AG04450 (cell line): Measurements from ENCODE around the gene RARG. TPM values are rescaled to one million over a fixed set of nuclear protein-coding genes. Genes with fewer than 3 reads are reported as not detected.

ENCODE experiments used
- CTCF ChIA-PET: fragments of 300-600, 350-600 bp; formaldehyde crosslinking; extraction: SDS; loops from one replicate; lab custom pipeline; 2022; ENCODE audit warnings: antibody characterized with exemption, inconsistent platforms; lab: Charles Lee
- POLR2A ChIA-PET: fragments of 350-600 bp; formaldehyde crosslinking; extraction: SDS; loops from one replicate; lab custom pipeline; 2021; ENCODE audit warnings: antibody characterized with exemption, inconsistent platforms; lab: Yijun Ruan, JAX
- DNase-seq: peaks from one replicate; pipeline ENCODE4 v3.0.0-alpha.2; 2011; ENCODE audit warnings: low read depth, low spot score
- H3K27ac ChIP-seq: one replicate; pipeline ENCODE4 v1.5.1; 2012; ENCODE audit warnings: low read depth, low read length, control low read depth
- H3K27me3 ChIP-seq: one replicate; pipeline ENCODE4 v1.6.0; 2012; ENCODE audit warnings: low read length; ENCODE audit not compliant: control insufficient read depth, insufficient read depth
- H3K4me3 ChIP-seq: 2 replicates; pipeline ENCODE4 v1.5.1; 2011; ENCODE audit warnings: mild to moderate bottlenecking, low read depth, low read length, control low read depth
- H3K9me3 ChIP-seq: 2 replicates; pipeline ENCODE4 v1.5.1; 2012; ENCODE audit warnings: low read length; ENCODE audit not compliant: control insufficient read depth, insufficient read depth
- CTCF ChIP-seq: IDR thresholded peaks from 2 replicates; pipeline ENCODE4 v1.5.1; 2011; ENCODE audit warnings: low read depth, low read length, control low read depth, inconsistent platforms
- polyA plus RNA-seq: library from polyadenylated mRNA; depleted of rRNA; stranded (reverse); fragments of >200 nt; gene quantifications from 2 replicates; pipeline ENCODE4 v1.2.3, GENCODE V29; 2011

Gene RARG
- polyA plus RNA-seq, 1 experiment: 20.1 TPM

GRCh38 chr12:53222806-53223261, 9.2 kb downstream of the RARG start:
- ChIA-PET POLR2A (no interaction called here), CTCF (interaction anchor here (0.6 to 1.5 kb wide), 3 partner anchors 33 to 176 kb away, joined by 3 to 6 read pairs (median 3); no protein-coding TSS in a partner anchor)
- H3K27ac ChIP-seq: peak overlapping the region; percentile 43
- H3K9me3 ChIP-seq: no peaks in the 10 kb centered on the region; the same call in 1 of the 2 replicates
- H3K4me3 ChIP-seq: no peak overlapping the region
- TF ChIP-seq CTCF: no peak
- DNase-seq: no peak
- no peaks in the 10 kb centered on the region for H3K27me3 ChIP-seq

GRCh38 chr12:53222170-53222721, 9.8 kb downstream of the RARG start:
- H3K27ac ChIP-seq: peak overlapping the region; percentile 21
- CTCF ChIA-PET: no interaction called here

GRCh38 chr12:53221203-53222080, 10.6 kb downstream of the RARG start:
- CTCF ChIA-PET: interaction anchor here (0.6 to 4.3 kb wide), 2 partner anchors 11 to 99 kb away, joined by 3 to 23 read pairs; partner anchors contain the start of gene AAAS
- Histone ChIP-seq H3K4me3 (peak overlapping the region; percentile 58), H3K9me3 (no peaks in the 10 kb centered on the region; the same call in 1 of the 2 replicates), H3K27ac (peak overlapping the region; percentile 95), H3K27me3 (no peaks in the 10 kb centered on the region)
- DNase-seq: no peak
- peak; percentile 15; the same call in 1 of the 2 replicates for TF ChIP-seq CTCF
- POLR2A ChIA-PET: interaction anchor here (0.8 to 2.6 kb wide), 4 partner anchors 46 to 123 kb away, joined by 3 to 12 read pairs (median 4); partner anchors contain the start of gene PFDN5

More at GRCh38 chr12:53222170-53222721, 9.8 kb downstream of the RARG start:
- no peak for TF ChIP-seq CTCF
- POLR2A ChIA-PET: no interaction called here
- no peaks in the 10 kb centered on the region; the same call in 1 of the 2 replicates for H3K9me3 ChIP-seq
- H3K4me3 ChIP-seq: peak overlapping the region; percentile 34
- no peaks in the 10 kb centered on the region for H3K27me3 ChIP-seq
- DNase-seq: no peak

GRCh38 chr12:53220694-53221202, 11.3 kb downstream of the RARG start:
- no peaks in the 10 kb centered on the region; the same call in 1 of the 2 replicates for H3K9me3 ChIP-seq
- peak overlapping the region; percentile 95 for H3K27ac ChIP-seq
- peak overlapping the region; percentile 80 for H3K4me3 ChIP-seq
- no peaks in the 10 kb centered on the region for H3K27me3 ChIP-seq
- ChIA-PET POLR2A (interaction anchor here (0.6 to 2.6 kb wide), 8 partner anchors 11 to 214 kb away, joined by 3 to 12 read pairs (median 4); partner anchors contain the start of genes AAAS, MYG1 and PFDN5), CTCF (interaction anchor here (4.3 kb wide), 1 partner anchor 100 kb away, joined by 23 read pairs; the partner anchor contains the start of gene AAAS)
- DNase-seq: peak; percentile 80
- TF ChIP-seq CTCF: no peak
